Kidney epithelial cell (primary cell): ENCODE data around the gene SNX19. TPM values are rescaled to one million over a fixed set of nuclear protein-coding genes. Genes with fewer than 3 reads are reported as not detected.

Source experiments
- DNase-seq: peaks from one replicate; pipeline ENCODE4 v3.0.0-alpha.2; 2010; ENCODE audit warnings: low read depth
- H3K27me3 ChIP-seq: 2 replicates; pipeline ENCODE4 v1.6.0; 2011; ENCODE audit warnings: low read length; ENCODE audit not compliant: control insufficient read depth, insufficient read depth
- H3K36me3 ChIP-seq: 2 replicates; pipeline ENCODE4 v1.5.1; 2011; ENCODE audit warnings: low read length; ENCODE audit not compliant: control insufficient read depth, insufficient read depth
- H3K4me3 ChIP-seq: 2 replicates; pipeline ENCODE4 v1.5.1; 2011; ENCODE audit warnings: low read depth, mild to moderate bottlenecking, control low read depth, low read length
- total RNA-seq: library from RNA; depleted of rRNA; stranded (reverse); fragments of >200 nt; gene quantifications from 2 replicates; pipeline ENCODE4 v1.2.3, GENCODE V29; 2015
- TF ChIP-seq, protein P1 (sequence below): IDR thresholded peaks from 2 replicates; pipeline ENCODE4 v1.5.1; 2011; ENCODE audit warnings: mild to moderate bottlenecking, moderate library complexity, low read length, control low read depth, inconsistent platforms; ENCODE audit not compliant: insufficient read depth, poor library complexity, severe bottlenecking

SNX19 gene
- total RNA-seq, 1 donor from 2014 or later, result 96.1 TPM

DNA sequence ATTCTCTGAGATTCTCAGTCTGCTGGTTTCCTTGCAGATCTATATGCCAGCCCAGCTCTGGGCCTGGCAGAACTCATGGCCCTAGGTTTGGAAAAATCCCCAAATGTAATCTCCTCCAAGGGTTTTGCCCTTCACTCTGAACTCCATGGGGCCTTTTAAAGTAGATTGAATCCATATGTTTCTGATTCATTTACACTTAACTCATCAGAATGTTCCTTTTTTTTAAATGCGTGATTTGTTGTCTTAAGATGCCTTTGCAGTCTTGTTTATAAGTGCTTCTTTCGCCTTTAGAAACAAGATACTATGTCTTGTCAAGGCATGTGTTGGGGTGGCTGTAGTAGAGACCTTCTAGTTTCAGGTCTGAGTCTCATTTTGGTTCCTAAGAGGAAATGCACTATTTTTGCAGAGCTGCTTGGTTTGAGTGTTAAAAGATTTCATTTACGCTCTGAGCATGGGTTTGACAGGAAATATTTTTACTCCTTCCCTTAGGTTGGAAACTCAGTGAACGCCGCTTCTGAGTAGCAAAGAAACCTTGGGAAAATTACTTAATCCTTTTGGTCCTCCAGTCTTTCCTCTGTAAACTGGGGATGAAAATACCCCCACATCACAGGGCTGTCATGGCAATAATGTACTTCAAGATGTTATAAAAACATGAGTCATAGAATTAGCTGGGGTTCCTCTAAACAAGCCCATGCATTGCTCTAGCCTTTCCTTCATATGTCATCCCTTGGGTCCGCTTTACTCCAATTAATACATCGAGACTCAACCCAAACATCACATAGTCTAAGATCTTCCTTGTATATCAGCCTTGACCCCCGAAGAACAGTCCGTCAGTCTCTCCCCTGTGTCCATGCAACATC, 83.5 kb downstream of the SNX19 start:
- TF ChIP-seq, protein P1, sequence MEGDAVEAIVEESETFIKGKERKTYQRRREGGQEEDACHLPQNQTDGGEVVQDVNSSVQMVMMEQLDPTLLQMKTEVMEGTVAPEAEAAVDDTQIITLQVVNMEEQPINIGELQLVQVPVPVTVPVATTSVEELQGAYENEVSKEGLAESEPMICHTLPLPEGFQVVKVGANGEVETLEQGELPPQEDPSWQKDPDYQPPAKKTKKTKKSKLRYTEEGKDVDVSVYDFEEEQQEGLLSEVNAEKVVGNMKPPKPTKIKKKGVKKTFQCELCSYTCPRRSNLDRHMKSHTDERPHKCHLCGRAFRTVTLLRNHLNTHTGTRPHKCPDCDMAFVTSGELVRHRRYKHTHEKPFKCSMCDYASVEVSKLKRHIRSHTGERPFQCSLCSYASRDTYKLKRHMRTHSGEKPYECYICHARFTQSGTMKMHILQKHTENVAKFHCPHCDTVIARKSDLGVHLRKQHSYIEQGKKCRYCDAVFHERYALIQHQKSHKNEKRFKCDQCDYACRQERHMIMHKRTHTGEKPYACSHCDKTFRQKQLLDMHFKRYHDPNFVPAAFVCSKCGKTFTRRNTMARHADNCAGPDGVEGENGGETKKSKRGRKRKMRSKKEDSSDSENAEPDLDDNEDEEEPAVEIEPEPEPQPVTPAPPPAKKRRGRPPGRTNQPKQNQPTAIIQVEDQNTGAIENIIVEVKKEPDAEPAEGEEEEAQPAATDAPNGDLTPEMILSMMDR, result no peak
- no peak for DNase-seq
- Histone ChIP-seq H3K4me3 (no peak overlapping the region), H3K27me3 (no peaks in the 10 kb centered on the region), H3K36me3 (no peaks in the 10 kb centered on the region)

DNA sequence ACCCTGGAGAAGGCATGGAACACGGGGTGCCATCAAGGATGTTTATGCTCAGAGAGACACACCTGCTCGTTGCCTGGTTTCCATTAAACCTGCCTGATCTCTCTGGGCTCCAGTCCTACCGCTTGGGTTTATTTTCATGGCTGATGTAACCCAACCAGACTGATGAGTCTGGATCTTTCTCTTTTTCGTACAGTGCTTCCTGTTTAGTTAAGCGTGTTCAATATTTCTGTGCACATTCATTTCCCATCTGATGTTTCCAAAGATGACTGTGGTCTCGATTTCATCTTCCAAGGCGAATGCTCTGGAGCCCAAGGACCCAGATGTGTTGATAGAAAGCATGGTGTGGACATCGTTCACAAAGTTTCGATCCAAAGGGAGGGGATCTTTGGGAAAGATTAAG, 84.3 kb downstream of the SNX19 start:
- H3K36me3 ChIP-seq, result no peaks in the 10 kb centered on the region
- H3K4me3 ChIP-seq, result no peak overlapping the region
- DNase-seq, result no peak
- TF ChIP-seq, protein P1, result no peak
- H3K27me3 ChIP-seq, result no peaks in the 10 kb centered on the region

DNA sequence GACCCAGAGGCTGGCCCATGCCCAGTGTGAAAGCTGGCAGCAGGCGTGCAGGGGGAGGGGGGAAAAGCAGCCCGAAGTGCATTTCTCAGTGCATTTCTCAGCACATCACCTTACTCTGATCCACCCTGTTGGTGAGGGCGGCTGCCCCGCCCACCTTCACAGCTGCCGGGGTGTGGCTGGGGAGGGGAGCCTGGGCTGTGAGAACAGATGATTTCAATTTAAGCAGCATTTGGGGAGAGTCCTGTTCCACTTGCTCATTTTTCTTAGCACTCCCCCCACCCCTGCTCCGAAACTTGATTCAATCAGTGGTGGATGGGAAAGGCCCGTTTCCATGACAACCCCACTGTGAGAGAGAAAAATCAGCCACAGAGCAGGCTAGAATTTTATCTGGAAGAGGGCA, 84.8 kb downstream of the SNX19 start:
- Histone ChIP-seq H3K4me3 (no peak overlapping the region), H3K27me3 (no peaks in the 10 kb centered on the region), H3K36me3 (no peaks in the 10 kb centered on the region)
- DNase-seq, result no peak
- TF ChIP-seq, protein P1, result no peak

DNA sequence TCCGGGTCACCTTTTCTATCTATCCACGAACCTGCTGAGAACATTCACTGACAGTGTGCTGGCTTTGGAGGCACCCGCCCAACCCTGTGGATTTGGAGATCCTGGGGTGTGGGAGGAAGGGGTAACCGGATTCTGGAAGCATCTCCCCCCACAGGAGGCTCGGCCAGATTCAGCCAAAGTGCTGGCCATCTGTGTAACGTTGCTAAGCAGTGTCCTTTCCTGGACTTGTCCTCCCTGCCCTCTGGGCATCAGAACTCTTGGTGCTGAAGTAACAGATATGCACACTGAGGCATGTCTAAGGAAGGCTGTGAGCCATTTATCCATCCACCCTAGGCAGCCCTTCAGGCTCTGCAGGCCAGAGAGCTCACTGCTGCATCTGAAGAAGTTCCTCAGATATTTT, 85.7 kb downstream of the SNX19 start:
- TF ChIP-seq, protein P1, result no peak
- no peak overlapping the region for H3K4me3 ChIP-seq
- H3K27me3 ChIP-seq, result no peaks in the 10 kb centered on the region
- H3K36me3 ChIP-seq, result no peaks in the 10 kb centered on the region
- no peak for DNase-seq

DNA sequence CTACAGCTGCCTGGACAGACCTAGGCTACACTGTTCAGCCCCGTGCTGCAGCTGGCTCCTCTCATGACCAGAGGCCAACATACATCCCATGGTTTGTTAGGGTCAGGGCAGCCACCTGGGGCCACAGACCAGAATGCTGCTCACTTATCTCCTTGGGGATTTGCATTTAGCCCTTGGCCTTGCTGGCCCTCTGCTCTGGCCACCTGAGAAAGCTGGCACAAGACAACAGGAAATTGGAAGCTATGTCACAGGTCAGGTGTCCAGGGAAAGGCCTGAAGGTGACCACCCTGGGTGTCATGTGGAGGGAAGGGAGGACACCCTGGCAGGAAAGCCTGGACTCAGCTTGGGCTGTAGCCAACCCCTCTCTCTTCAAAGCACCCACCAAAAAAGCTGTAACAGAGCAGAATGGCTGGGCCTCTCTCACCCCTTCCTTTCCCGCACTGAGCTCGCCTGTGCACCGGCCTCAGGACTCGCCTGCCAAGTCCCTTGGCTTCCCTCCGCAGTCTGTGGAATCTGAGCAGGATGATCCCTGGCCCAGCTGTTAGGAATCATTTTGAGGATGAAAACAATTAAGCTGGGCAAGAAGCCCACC, 86.3 kb downstream of the SNX19 start:
- DNase-seq, result no peak
- TF ChIP-seq, protein P1, result no peak
- H3K4me3 ChIP-seq, result no peak overlapping the region
- no peaks in the 10 kb centered on the region for H3K36me3 ChIP-seq
- no peaks in the 10 kb centered on the region for H3K27me3 ChIP-seq
